Measurements from ENCODE around the gene CAPNS2.

DNA sequence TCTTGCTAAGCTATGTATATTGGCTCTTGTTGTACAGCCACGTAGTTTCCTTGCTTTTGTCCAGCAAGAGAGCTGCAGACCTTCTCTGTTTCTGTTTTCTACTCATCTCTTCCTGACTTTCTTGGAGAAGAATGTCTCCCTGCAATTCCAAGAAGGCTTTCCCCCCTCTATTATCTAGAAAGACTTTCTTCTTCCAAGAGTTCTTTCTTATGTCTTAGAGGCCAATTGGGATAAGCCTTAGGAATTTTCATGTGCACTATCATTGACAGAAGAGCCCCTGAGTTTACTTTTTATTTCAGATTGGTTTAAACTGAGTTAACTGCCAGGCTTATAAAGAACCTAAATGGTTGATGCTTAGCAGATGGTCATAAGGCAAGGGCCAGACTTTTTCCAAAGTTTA, 9.0 kb downstream of the CAPNS2 start:
- TF ChIP-seq, protein P1, sequence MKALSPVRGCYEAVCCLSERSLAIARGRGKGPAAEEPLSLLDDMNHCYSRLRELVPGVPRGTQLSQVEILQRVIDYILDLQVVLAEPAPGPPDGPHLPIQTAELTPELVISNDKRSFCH (CRISPR knock-in tag; IDR thresholded peaks at IDR 0.05): no peak
- TF ChIP-seq, protein P1 (tag; IDR thresholded peaks at IDR 0.05): no peak
- TF ChIP-seq GABPA (tag; conservative IDR thresholded peaks at IDR 0.05; ENCODE audit: low read depth) (no peak), LEF1 (IDR thresholded peaks at IDR 0.05) (no peak), LARP7 (IDR thresholded peaks at IDR 0.05) (no peak), KLF16 (IDR thresholded peaks at IDR 0.05) (no peak), NCOR1 (IDR thresholded peaks at IDR 0.05) (no peak), POLR2A (conservative IDR thresholded peaks at IDR 0.05) (no peak), CTCF (IDR thresholded peaks at IDR 0.05 in 2 of 3, conservative IDR thresholded peaks at IDR 0.05 in 1 of 3; ENCODE audit: insufficient read depth in 2 of 3, low read depth in 1 of 3, low read length in 3 of 3) (no peak), ZNF197 (CRISPR knock-in tag; IDR thresholded peaks at IDR 0.05; ENCODE audit: low read depth) (no peak), GTF2E2 (tag; IDR thresholded peaks at IDR 0.05) (no peak), GTF2F1 (IDR thresholded peaks at IDR 0.05; ENCODE audit: low read depth, low read length) (no peak), BHLHE40 (IDR thresholded peaks at IDR 0.05; ENCODE audit: low read length) (no peak)
- TF ChIP-seq, protein P2, sequence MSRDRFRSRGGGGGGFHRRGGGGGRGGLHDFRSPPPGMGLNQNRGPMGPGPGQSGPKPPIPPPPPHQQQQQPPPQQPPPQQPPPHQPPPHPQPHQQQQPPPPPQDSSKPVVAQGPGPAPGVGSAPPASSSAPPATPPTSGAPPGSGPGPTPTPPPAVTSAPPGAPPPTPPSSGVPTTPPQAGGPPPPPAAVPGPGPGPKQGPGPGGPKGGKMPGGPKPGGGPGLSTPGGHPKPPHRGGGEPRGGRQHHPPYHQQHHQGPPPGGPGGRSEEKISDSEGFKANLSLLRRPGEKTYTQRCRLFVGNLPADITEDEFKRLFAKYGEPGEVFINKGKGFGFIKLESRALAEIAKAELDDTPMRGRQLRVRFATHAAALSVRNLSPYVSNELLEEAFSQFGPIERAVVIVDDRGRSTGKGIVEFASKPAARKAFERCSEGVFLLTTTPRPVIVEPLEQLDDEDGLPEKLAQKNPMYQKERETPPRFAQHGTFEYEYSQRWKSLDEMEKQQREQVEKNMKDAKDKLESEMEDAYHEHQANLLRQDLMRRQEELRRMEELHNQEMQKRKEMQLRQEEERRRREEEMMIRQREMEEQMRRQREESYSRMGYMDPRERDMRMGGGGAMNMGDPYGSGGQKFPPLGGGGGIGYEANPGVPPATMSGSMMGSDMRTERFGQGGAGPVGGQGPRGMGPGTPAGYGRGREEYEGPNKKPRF (IDR thresholded peaks at IDR 0.05; ENCODE audit: low read depth, low read length): no peak

Data from K562 (cell line).